ENCODE results near the gene S100A6.

The S100A6 gene

GRCh38 chr1:153543736-153544135, 7.9 kb upstream of the S100A6 start:
- Histone ChIP-seq H2AK5ac (ENCODE audit: low read length, severe bottlenecking) (peak overlapping the region; percentile 80), H3K9me3 (ENCODE audit: control insufficient read depth, low read length) (no peaks in the 10 kb centered on the region), H3K36me3 (ENCODE audit: control insufficient read depth in 1 of 2, insufficient read depth in 2 of 2, low read depth in 1 of 2, low read length in 2 of 2) (peaks cover 12 to 25% of the 10 kb centered on the region in 2 experiments), H2BK120ac (ENCODE audit: low read depth, low read length) (no peak overlapping the region), H3K4me1 (ENCODE audit: control insufficient read depth, insufficient read depth, low read depth, low read length) (peaks cover 74% of the 10 kb centered on the region), H3K27me3 (ENCODE audit: control insufficient read depth in 1 of 2, insufficient read depth in 1 of 2, low read length in 2 of 2) (no peaks in the 10 kb centered on the region), H4K91ac (ENCODE audit: low read length) (no peak overlapping the region), H2AFZ (ENCODE audit: low read depth, low read length) (no peak overlapping the region), H3K27ac (ENCODE audit: low read length, poor library complexity, severe bottlenecking) (no peak overlapping the region), H4K8ac (ENCODE audit: low read length) (no peak overlapping the region), H3K18ac (ENCODE audit: low read depth in 1 of 2, low read length in 2 of 2) (no peak overlapping the region), H3K79me1 (replicated peaks; ENCODE audit: low read length, poor library complexity, severe bottlenecking) (peaks cover 15% of the 10 kb centered on the region), H2BK15ac (ENCODE audit: low read depth, poor library complexity, severe bottlenecking) (no peak overlapping the region), H3K9ac (ENCODE audit: low read length) (peak overlapping the region; percentile 95), H2BK12ac (ENCODE audit: low read length in 2 of 2) (no peak overlapping the region), H3K4me2 (ENCODE audit: low read length, poor library complexity, severe bottlenecking) (no peak overlapping the region), H3K4ac (ENCODE audit: low read depth in 1 of 2, low read length in 2 of 2) (no peak overlapping the region), H3K23ac (ENCODE audit: low read length in 2 of 2) (no peak overlapping the region), H3K4me3 (ENCODE audit: insufficient read depth in 1 of 2, low read depth in 1 of 2, low read length in 2 of 2) (peak overlapping the region in 1 of 2 experiments; percentile 87), H2BK5ac (ENCODE audit: low read depth, low read length, poor library complexity, severe bottlenecking) (no peak overlapping the region), H3K14ac (ENCODE audit: low read length in 2 of 2) (no peak overlapping the region)
- 95% methylated on average over 3 of the region's 4 CpGs for WGBS
- no peak for DNase-seq

DNA sequence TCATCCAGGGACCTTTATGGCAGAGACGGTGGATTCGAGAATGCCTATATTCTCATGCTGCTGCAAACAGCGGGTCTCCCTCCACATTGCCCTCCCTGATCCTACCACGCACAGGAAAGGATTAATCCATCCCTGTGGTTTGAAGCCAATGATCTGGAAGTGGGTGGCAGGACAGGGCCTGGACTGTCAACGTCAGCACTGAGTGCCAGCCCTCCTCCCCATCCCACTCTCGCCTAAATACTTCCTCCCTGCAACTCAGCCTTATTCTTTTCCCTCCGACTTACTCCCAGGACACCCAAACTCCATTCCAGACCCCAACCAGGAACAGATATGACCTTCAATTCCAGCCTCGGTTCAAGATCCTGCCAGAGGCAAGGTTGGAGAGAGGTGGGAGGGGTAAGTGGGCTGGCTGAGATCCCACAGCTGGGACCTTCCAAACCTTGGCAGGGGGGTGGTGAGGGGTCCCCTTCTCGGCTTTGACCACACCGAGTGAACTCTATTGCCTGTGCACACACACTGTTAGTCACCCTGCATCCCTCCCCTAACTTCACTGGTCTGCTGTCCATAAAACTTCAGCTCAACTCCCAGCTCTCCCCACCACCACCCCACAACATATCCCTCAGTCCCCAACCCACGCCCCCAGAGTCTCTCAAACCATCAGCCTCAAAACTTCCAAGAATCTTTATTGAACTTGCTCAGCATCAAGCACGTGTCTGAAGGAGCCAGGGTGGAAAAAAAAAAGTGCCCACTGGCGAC, 7.3 kb upstream of the S100A6 start:
- Histone ChIP-seq H3K36me3 (ENCODE audit: control insufficient read depth in 1 of 2, insufficient read depth in 2 of 2, low read depth in 1 of 2, low read length in 2 of 2) (peaks cover 12 to 25% of the 10 kb centered on the region in 2 experiments), H3K4me2 (ENCODE audit: low read length, poor library complexity, severe bottlenecking) (no peak overlapping the region), H3K27ac (ENCODE audit: low read length, poor library complexity, severe bottlenecking) (no peak overlapping the region), H2BK15ac (ENCODE audit: low read depth, poor library complexity, severe bottlenecking) (no peak overlapping the region), H3K4me1 (ENCODE audit: control insufficient read depth, insufficient read depth, low read depth, low read length) (peaks cover 72% of the 10 kb centered on the region), H4K8ac (ENCODE audit: low read length) (no peak overlapping the region), H3K23ac (ENCODE audit: low read length in 2 of 2) (peak overlapping the region in 1 of 2 experiments; percentile 66), H3K79me1 (replicated peaks; ENCODE audit: low read length, poor library complexity, severe bottlenecking) (peaks cover 14% of the 10 kb centered on the region), H4K91ac (ENCODE audit: low read length) (peak overlapping the region; percentile 49), H3K14ac (ENCODE audit: low read length in 2 of 2) (no peak overlapping the region), H2BK120ac (ENCODE audit: low read depth, low read length) (no peak overlapping the region), H3K9me3 (ENCODE audit: control insufficient read depth, low read length) (no peaks in the 10 kb centered on the region), H3K9ac (ENCODE audit: low read length) (peak overlapping the region; percentile 95), H2AFZ (ENCODE audit: low read depth, low read length) (no peak overlapping the region), H3K4me3 (ENCODE audit: insufficient read depth in 1 of 2, low read depth in 1 of 2, low read length in 2 of 2) (peak overlapping the region in 1 of 2 experiments; percentile 87), H3K18ac (ENCODE audit: low read depth in 1 of 2, low read length in 2 of 2) (no peak overlapping the region), H2BK12ac (ENCODE audit: low read length in 2 of 2) (peak overlapping the region; percentile 6 to 12), H3K27me3 (ENCODE audit: control insufficient read depth in 1 of 2, insufficient read depth in 1 of 2, low read length in 2 of 2) (no peaks in the 10 kb centered on the region), H2AK5ac (ENCODE audit: low read length, severe bottlenecking) (peak overlapping the region; percentile 80), H3K4ac (ENCODE audit: low read depth in 1 of 2, low read length in 2 of 2) (no peak overlapping the region), H2BK5ac (ENCODE audit: low read depth, low read length, poor library complexity, severe bottlenecking) (no peak overlapping the region)
- no peak for DNase-seq
- 90% methylated on average over 12 of the region's 13 CpGs for WGBS

DNA sequence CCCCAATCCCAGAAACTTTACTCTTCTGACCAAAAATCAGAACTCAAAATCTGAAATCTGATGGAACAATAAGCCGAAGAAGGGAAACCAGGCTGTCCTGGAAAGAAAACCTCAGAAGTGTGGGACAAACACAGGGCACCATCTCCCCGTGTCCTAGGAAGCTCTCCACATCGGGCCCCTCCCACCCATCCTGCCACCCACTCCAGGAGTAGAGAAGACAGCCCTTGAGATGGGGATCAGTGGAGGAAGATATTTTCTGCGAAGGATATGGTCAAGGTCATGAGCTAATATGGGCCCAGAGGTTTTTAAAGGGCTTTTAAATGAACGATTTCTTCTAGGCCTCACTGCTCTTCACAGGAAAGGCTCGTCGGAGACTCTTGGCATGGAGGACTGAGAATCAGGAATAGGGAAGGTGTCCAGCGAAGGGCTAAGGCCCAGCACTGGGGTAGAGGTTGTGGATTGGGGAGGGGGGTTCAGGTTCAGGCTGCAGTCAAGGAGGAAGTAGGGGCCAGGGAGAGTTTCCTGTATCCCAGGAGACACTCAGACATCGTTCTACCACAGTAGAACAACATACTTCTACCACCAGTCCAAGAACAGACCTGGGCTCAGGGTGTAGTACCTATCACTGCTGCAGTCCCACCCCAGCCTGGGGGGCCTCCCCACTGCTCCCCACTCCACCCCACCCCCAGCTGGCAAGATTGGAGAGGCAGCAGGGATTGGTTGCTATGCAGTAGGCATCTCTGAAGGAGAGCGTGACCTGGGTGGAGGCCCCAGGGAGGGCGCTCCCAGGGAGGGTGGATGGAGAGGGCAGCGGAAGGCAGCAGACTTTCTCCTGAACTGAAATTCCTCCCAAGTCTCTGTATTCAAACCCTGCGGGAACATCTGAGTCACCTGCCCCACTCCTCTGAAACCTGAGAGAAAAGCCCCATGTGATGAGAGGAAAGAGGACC, 6.1 kb upstream of the S100A6 start:
- H3K9ac ChIP-seq (ENCODE audit: low read length), result peak overlapping the region; percentile 95
- H3K9me3 ChIP-seq (ENCODE audit: control insufficient read depth, low read length), result no peaks in the 10 kb centered on the region
- H3K79me1 ChIP-seq (replicated peaks; ENCODE audit: low read length, poor library complexity, severe bottlenecking), result peaks cover 8% of the 10 kb centered on the region
- no peak overlapping the region for H3K14ac ChIP-seq (ENCODE audit: low read length in 2 of 2)
- H2AK5ac ChIP-seq (ENCODE audit: low read length, severe bottlenecking), result peak overlapping the region; percentile 59
- no peak for DNase-seq
- H3K4me3 ChIP-seq (ENCODE audit: insufficient read depth in 1 of 2, low read depth in 1 of 2, low read length in 2 of 2), result peak overlapping the region in 1 of 2 experiments; percentile 87
- no peak overlapping the region for H2AFZ ChIP-seq (ENCODE audit: low read depth, low read length)
- H4K8ac ChIP-seq (ENCODE audit: low read length), result no peak overlapping the region
- peak overlapping the region; percentile 49 for H2BK120ac ChIP-seq (ENCODE audit: low read depth, low read length)
- H4K91ac ChIP-seq (ENCODE audit: low read length), result peak overlapping the region; percentile 56
- H2BK12ac ChIP-seq (ENCODE audit: low read length in 2 of 2), result peak overlapping the region in 1 of 2 experiments; percentile 45
- no peak overlapping the region for H2BK15ac ChIP-seq (ENCODE audit: low read depth, poor library complexity, severe bottlenecking)
- WGBS, result 93% methylated on average over 6 of the region's 13 CpGs
- peaks cover 12 to 25% of the 10 kb centered on the region in 2 experiments for H3K36me3 ChIP-seq (ENCODE audit: control insufficient read depth in 1 of 2, insufficient read depth in 2 of 2, low read depth in 1 of 2, low read length in 2 of 2)
- peak overlapping the region; percentile 92 for H3K27ac ChIP-seq (ENCODE audit: low read length, poor library complexity, severe bottlenecking)
- H3K4ac ChIP-seq (ENCODE audit: low read depth in 1 of 2, low read length in 2 of 2), result peak overlapping the region in 1 of 2 experiments; percentile 3
- peaks cover 61% of the 10 kb centered on the region for H3K4me1 ChIP-seq (ENCODE audit: control insufficient read depth, insufficient read depth, low read depth, low read length)
- H3K18ac ChIP-seq (ENCODE audit: low read depth in 1 of 2, low read length in 2 of 2), result peak overlapping the region in 1 of 2 experiments; percentile 49
- no peak overlapping the region for H3K4me2 ChIP-seq (ENCODE audit: low read length, poor library complexity, severe bottlenecking)
- no peaks in the 10 kb centered on the region for H3K27me3 ChIP-seq (ENCODE audit: control insufficient read depth in 1 of 2, insufficient read depth in 1 of 2, low read length in 2 of 2)
- peak overlapping the region; percentile 59 for H2BK5ac ChIP-seq (ENCODE audit: low read depth, low read length, poor library complexity, severe bottlenecking)
- no peak overlapping the region for H3K23ac ChIP-seq (ENCODE audit: low read length in 2 of 2)

Data from mesenchymal stem cell (in vitro differentiated cells and primary cell).